HUES48 (cell line): ENCODE measurements around the gene PLA2G3.
A peak's percentile ranks its signal among the peaks of the same experiment; 100 is the strongest.
"Not testable (repeated sequence)": the region's sequence is repeated elsewhere in the genome, so short reads cannot be mapped to it uniquely, and the experiment has no call there.

Experiments
- H3K27ac ChIP-seq: one replicate; pipeline ENCODE4 v1.7.0; 2013; ENCODE audit warnings: low read depth, low read length, inconsistent platforms
- H3K27me3 ChIP-seq: 2 replicates; pipeline ENCODE4 v1.6.1; 2013; ENCODE audit warnings: mild to moderate bottlenecking, low read length; ENCODE audit not compliant: control insufficient read depth, insufficient read depth
- H3K36me3 ChIP-seq: 2 replicates; pipeline ENCODE4 v1.6.1; 2013; ENCODE audit warnings: low read length; ENCODE audit not compliant: control insufficient read depth, insufficient read depth
- H3K4me1 ChIP-seq: 2 replicates; pipeline ENCODE4 v1.6.1; 2013; ENCODE audit warnings: mild to moderate bottlenecking, low read length; ENCODE audit not compliant: control insufficient read depth, insufficient read depth
- H3K4me3 ChIP-seq: 2 replicates; pipeline ENCODE4 v1.5.1; 2013; ENCODE audit warnings: mild to moderate bottlenecking, low read depth, low read length
- H3K9ac ChIP-seq: 2 replicates; pipeline ENCODE4 v1.6.1; 2013; ENCODE audit warnings: mild to moderate bottlenecking, low read depth, low read length, moderate library complexity
- H3K9me3 ChIP-seq: 2 replicates; pipeline ENCODE4 v1.6.1; 2013; ENCODE audit warnings: low read length; ENCODE audit not compliant: control insufficient read depth, insufficient read depth

Gene PLA2G3

GRCh38 chr22:31123292-31123602 is 17.1 kb downstream of the PLA2G3 start:
- peak overlapping the region; percentile 69 for H3K4me3 ChIP-seq

GRCh38 chr22:31122532-31123291 is 17.6 kb downstream of the PLA2G3 start, which contains the start of gene INPP5J:
Gene INPP5J, plus strand, starts transcription at chr22:31122966. Its CDS starts 49 bp downstream, at chr22:31123015.
- peak within 1 kb of the TSS; percentile 69 for H3K4me3 ChIP-seq
- peak within 1 kb of the TSS; percentile 25; the same call in 1 of the 2 replicates for H3K9ac ChIP-seq
- peaks cover 12% of the 10 kb centered on the region for H3K4me1 ChIP-seq
- no peak within 1 kb of the TSS for H3K27ac ChIP-seq
- H3K36me3 ChIP-seq: no peaks in the 10 kb centered on the region
- no peaks in the 10 kb centered on the region for H3K27me3 ChIP-seq
- H3K9me3 ChIP-seq: no peaks in the 10 kb centered on the region

More at GRCh38 chr22:31123292-31123602, 17.1 kb downstream of the PLA2G3 start:
- Histone ChIP-seq H3K36me3 (no peaks in the 10 kb centered on the region), H3K27me3 (no peaks in the 10 kb centered on the region), H3K9me3 (no peaks in the 10 kb centered on the region), H3K27ac (no peak overlapping the region), H3K9ac (peak overlapping the region; percentile 25; the same call in 1 of the 2 replicates), H3K4me1 (peaks cover 12% of the 10 kb centered on the region)

GRCh38 chr22:31122196-31122531 is 18.1 kb downstream of the PLA2G3 start:
- peaks cover 12% of the 10 kb centered on the region for H3K4me1 ChIP-seq

GRCh38 chr22:31121403-31121802 is 18.9 kb downstream of the PLA2G3 start:
- no peak overlapping the region for H3K4me3 ChIP-seq
- H3K27ac ChIP-seq: no peak overlapping the region
- H3K4me1 ChIP-seq: peaks cover 12% of the 10 kb centered on the region
- H3K9ac ChIP-seq: no peak overlapping the region
- H3K9me3 ChIP-seq: no peaks in the 10 kb centered on the region
- H3K27me3 ChIP-seq: no peaks in the 10 kb centered on the region
- H3K36me3 ChIP-seq: no peaks in the 10 kb centered on the region

More at GRCh38 chr22:31122196-31122531, 18.1 kb downstream of the PLA2G3 start:
- Histone ChIP-seq H3K9me3 (no peaks in the 10 kb centered on the region), H3K9ac (no peak overlapping the region), H3K36me3 (no peaks in the 10 kb centered on the region), H3K27ac (no peak overlapping the region), H3K27me3 (no peaks in the 10 kb centered on the region), H3K4me3 (no peak overlapping the region)

GRCh38 chr22:31120642-31121041 is 19.7 kb downstream of the PLA2G3 start:
- Histone ChIP-seq H3K27ac (no peak overlapping the region), H3K9me3 (no peaks in the 10 kb centered on the region), H3K4me1 (peaks cover 12% of the 10 kb centered on the region), H3K36me3 (no peaks in the 10 kb centered on the region), H3K27me3 (no peaks in the 10 kb centered on the region), H3K9ac (no peak overlapping the region), H3K4me3 (no peak overlapping the region)

GRCh38 chr22:31120230-31120629 is 20.1 kb downstream of the PLA2G3 start:
- no peak overlapping the region for H3K4me3 ChIP-seq
- no peaks in the 10 kb centered on the region for H3K36me3 ChIP-seq
- no peak overlapping the region for H3K27ac ChIP-seq
- H3K4me1 ChIP-seq: peaks cover 12% of the 10 kb centered on the region
- no peaks in the 10 kb centered on the region for H3K9me3 ChIP-seq
- H3K9ac ChIP-seq: no peak overlapping the region
- H3K27me3 ChIP-seq: no peaks in the 10 kb centered on the region

GRCh38 chr22:31119026-31119717 is 21.1 kb downstream of the PLA2G3 start:
- Histone ChIP-seq H3K27ac (no peak overlapping the region), H3K9ac (no peak overlapping the region), H3K4me1 (peaks cover 12% of the 10 kb centered on the region), H3K27me3 (no peaks in the 10 kb centered on the region), H3K4me3 (no peak overlapping the region), H3K36me3 (no peaks in the 10 kb centered on the region), H3K9me3 (no peaks in the 10 kb centered on the region)

GRCh38 chr22:31118046-31118820 is 22.1 kb downstream of the PLA2G3 start:
- Histone ChIP-seq H3K4me1 (peaks cover 9% of the 10 kb centered on the region), H3K9me3 (no peaks in the 10 kb centered on the region), H3K4me3 (no peak overlapping the region), H3K27me3 (no peaks in the 10 kb centered on the region), H3K27ac (no peak overlapping the region), H3K36me3 (no peaks in the 10 kb centered on the region), H3K9ac (no peak overlapping the region)

GRCh38 chr22:31112547-31113091 is 27.7 kb downstream of the PLA2G3 start:
- not testable (repeated sequence) for H3K27me3 ChIP-seq, H3K4me1 ChIP-seq, H3K9ac ChIP-seq, H3K36me3 ChIP-seq, H3K9me3 ChIP-seq, H3K27ac ChIP-seq, H3K4me3 ChIP-seq

- H3K27me3 ChIP-seq: peaks cover 24% of the 10 kb centered on the region
- no peak overlapping the region for H3K27ac ChIP-seq
- no peak overlapping the region for H3K9ac ChIP-seq
- H3K4me3 ChIP-seq: peak overlapping the region; percentile 48
- H3K9me3 ChIP-seq: no peaks in the 10 kb centered on the region
- H3K4me1 ChIP-seq: no peaks in the 10 kb centered on the region
- no peaks in the 10 kb centered on the region for H3K36me3 ChIP-seq
Measured at GRCh38 chr22:31107894-31108218, 32.5 kb downstream of the PLA2G3 start.
